ENCODE measurements around the gene CIP2A.
"Not testable (repeated sequence)": the region's sequence is repeated elsewhere in the genome, so short reads cannot be mapped to it uniquely, and the experiment has no call there.

Gene CIP2A

DNA sequence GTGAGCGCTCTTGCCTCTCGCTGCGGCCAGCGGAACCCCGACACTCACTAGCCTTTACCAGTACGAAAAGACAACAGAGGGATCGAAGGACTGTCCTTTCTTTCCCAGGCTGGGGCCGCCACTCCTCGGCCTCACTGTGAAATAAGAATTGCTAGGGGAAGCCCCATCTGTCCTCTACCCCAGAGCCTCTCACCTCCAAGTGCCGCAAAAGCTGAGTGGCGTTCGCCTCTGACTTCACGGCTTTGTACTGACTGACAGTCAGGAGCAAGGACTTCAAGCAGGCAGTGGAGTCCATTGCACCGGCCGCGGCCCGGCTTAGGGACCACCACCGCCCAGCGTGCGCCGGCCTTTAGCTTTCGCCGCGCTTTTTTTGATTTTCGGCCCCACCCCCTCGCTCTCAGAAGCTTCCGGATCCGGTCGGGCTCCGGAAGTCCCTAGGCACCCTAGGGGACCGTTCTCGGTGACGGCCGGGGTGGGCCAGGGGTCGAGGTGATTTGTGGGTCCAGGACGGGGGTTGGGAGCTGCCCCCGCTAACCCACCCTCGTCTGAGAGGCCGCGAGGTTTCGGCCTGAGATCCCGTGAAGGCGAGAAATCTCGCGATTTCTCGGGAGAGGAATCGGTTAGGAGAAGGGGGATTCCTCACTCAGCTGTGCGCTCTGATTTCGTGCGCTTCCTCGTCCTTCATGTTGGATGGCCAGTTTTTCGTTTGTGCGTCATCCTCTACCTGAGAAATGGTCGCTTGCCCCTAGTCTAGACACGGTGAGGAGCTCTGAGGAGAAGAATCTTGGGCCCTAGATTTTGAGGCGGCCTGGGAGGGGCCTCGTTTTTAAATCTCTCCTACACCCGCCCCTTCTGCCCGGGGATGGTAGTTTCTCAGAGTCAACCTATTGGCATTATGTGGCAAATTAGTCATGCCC, at the start of gene CIP2A, which contains the start of gene DZIP3:
Gene CIP2A (minus strand): TSS at position 358 of the 917 bp plus-strand sequence. CDS start 63 bp downstream, at position 295.
Gene DZIP3 (plus strand): TSS at position 642 of the 917 bp plus-strand sequence. CDS start 15,685 bp downstream, outside the sequence.
- peak; percentile 62 to 79 for DNase-seq

- DNase-seq = no peak
Measured at GRCh38 chr3:108629974-108630373, 40.7 kb upstream of the CIP2A start.

DNA sequence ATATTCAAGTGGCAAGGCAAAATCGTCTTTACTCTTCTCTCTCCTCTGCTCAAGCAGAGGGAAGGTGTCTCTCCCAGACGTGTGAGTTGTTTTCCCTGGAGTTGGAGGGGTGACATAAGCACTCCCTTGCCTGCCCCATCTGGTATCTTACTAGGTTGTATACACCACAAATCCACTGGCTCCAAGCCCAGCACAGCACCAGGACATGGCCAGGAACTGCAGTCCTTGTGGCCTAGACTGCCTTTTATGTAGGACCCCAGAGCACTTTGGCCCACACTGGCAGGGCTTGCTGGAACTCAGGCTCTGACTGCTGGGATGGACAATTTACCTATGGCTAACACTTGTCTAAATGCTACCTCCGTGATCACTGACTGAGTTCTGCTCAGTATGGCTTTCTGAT, 34.3 kb upstream of the CIP2A start:
- no peak for DNase-seq

GRCh38 chr3:108620250-108620649, 31.0 kb upstream of the CIP2A start:
- no peak for DNase-seq

DNA sequence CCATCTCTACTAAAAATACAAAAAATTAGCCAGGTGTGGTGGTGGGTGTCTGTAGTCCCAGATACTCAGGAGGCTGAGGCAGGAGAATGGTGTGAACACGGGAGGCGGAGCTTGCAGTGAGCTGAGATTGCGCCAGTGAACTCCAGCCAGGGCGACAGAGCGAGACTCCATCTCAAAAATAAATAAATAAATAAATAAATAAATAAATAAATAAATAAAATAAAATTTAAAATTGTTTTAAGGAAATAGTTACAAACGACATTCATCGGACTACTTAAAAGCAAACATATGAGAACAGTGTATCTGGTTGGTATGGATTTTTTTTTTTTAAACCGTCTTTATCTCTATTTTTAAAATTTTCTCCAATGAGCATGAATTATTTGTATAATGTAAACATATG, 26.9 kb upstream of the CIP2A start:
- not testable (repeated sequence) for DNase-seq

DNA sequence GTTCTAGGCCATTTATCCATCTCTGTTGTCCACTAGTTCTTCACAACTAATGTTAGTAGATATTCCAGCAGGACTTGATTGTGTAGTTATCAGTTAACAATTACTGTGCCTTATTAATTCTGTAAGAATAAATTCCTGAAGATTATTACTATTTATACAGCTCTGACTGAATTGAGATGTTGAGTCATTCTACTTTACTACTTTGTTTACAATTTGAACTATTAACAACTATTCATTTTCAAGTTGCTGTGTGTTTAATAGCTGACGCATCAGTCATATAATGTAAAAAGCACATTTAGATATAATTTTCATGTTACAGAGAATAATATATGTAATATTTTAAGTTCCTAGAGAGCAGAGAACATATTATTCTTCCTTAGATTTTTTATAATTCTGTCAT, 21.4 kb upstream of the CIP2A start:
- DNase-seq = no peak

DNA sequence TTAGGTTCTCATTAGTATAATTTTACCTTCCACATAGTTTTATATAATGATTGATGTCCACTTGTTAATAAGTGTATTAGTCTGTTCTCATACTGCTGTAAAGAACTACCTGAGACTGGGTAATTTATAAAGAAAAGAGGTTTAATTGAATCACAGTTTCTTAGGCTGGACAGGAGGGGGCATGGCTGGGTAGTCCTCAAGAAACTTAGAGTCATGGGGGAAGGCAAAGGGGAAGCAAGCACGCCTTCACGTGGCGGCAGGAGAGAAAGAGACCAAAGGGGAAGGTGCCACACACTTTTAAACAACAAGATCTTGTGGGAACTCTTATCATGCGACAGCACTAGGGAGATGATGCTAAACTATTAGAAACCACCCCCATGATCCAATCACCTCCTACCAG, 19.5 kb upstream of the CIP2A start:
- DNase-seq = no peak

DNA sequence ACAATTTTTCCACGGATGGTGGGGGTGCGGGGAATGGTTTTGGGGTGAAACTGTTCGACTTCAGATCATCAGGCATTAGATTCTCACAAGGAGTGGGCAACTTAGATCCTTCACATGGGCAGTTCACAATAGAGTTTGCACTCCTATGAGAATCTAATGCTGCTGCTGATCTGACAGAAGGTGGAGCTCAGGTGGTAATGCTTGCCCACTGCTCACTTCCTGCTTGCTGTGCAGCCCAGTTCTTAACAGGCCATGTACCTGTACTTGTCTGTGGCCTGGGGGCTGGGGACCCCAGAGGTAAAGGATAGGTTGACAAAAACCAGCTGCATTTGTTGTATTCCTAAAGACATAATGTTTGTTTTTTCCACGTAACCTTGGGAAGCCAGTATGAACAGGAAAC, 16.3 kb upstream of the CIP2A start:
- no peak for DNase-seq

- DNase-seq = no peak
Measured at GRCh38 chr3:108605028-108605427, 15.8 kb upstream of the CIP2A start.

GRCh38 chr3:108603691-108604090, 14.5 kb upstream of the CIP2A start:
- no peak for DNase-seq

GRCh38 chr3:108602935-108603294, 13.7 kb upstream of the CIP2A start:
- DNase-seq = no peak

GRCh38 chr3:108602249-108602934, 13.2 kb upstream of the CIP2A start:
- DNase-seq = peak in 1 of 2 donors; percentile 53

DNA sequence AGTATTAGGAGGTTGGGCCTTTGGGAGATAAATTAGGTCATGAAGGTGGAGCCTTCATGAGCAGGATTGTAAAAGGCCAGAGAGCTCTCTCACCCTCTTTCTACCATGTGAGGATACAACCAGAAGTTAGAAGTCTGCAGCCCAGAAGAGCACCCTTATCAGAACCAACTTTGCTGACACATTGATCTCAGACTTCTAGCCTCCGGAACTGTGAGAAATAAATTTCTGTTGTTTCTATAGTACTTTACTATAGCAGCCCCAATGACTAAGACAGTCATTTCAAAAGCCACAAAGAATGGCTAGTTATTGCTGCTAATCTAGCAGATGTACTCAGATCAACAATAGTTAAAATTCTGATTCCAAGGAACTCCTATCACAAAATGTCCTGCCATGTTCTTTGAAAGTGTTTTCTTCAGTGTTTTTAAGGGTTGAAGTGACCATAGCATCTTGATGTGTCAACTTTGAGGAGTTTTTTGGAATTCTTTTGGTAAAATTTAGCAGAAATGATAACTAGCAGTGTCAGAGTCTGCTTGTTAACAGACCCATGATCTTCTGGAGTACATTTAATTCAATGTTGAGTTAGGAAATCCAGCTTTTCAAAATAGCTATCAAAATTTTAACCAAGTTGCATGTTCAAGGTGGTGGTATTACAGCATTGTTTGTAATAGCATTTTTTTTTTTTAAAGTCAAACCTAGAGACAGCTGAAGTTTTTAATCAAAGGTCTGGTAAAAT, 10.6 kb upstream of the CIP2A start:
- no peak for DNase-seq

DNA sequence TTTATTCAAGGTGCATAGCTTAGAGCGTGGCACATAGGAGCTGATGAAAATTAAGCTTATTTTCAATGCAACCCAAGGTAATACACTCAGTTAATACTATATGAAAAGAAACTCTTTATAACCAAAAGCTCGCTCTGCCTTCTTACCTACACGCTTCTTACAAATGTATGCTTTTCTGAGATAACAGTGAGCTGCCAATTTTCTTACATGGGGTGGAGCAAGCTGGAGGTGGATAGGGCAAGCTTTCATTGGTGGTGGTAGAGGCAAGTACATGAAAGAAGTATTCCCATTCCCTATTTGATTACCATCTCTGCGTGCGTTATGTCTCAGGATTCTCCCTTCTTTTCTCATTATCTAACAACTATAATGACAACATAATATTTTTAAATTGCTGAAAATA, 9.1 kb upstream of the CIP2A start:
- DNase-seq = no peak

DNA sequence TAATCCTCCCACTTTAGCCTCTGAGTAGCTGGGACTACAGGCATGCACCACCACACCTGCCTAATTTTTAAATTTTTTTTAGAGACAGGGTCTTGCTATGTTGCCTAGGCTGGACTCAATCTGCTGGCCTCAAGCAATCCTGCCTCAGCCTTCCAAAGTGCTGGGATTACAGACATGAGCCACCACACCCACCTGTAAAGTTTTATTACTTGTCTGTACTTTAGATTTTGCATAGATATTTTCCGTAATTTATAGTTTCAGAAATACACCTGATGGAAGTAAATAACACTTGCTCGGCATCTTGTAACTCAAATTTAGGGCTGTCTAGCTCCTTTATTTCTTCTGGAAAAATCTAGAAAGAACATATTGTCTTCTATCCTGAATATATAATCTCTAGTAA, 6.1 kb upstream of the CIP2A start:
- no peak for DNase-seq

DNA sequence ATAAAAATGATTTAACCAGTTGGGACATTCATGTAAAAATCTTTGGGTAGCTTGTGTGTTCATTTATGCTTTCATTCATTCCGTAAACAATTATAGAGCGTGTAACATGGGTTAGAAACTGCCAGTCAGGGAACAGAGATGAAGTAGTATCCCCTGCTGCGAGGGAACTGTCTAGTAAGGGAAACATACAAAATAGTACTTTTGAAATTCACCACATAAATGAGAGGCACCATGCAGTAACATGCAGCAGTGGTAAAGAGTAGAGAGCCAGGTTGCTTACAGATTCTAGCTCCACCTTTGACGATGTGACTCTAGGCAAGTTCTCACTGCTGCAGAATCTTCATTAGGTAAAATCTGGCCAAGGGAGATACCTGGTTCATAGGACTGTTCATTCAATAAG, 1.2 kb upstream of the CIP2A start:
- no peak for DNase-seq

DNA sequence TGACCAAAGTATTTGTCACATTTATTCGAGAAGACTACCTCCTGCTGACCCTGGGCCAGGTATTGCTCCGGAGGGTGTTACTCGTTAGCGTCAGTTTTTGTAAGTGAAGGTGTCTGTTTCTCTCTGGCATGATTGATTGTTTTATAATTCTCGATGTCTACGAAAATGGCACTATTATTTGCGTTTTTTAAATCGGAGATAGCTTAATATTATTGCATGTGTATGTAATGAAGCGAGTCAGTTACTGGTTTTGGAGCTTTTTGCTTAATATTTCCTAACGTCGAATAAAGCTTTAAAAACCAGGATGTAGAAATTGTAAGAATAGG, 723 bp upstream of the CIP2A start:
- no peak for DNase-seq

GRCh38 chr3:108588601-108589000, 637 bp downstream of the CIP2A start:
- no peak for DNase-seq

DNA sequence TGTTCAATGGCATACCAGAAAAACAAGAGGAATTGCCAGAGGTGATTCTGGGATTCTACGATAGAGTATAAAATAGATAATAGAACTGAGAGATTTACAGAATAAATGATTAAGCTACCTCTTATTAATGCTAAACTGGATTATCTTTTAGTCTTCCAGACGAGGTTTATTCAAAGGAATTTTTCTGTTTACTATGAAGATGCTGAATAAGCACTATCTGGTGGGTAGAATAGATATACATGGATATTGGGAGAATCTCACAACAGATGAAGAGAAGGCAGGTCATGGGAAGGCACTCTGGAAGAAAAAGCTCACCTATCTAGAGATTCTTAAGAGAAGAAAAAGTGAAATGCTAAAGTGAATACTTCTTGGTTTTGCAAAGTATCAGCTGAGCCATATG, 11.2 kb downstream of the CIP2A start:
- DNase-seq = no peak

DNA sequence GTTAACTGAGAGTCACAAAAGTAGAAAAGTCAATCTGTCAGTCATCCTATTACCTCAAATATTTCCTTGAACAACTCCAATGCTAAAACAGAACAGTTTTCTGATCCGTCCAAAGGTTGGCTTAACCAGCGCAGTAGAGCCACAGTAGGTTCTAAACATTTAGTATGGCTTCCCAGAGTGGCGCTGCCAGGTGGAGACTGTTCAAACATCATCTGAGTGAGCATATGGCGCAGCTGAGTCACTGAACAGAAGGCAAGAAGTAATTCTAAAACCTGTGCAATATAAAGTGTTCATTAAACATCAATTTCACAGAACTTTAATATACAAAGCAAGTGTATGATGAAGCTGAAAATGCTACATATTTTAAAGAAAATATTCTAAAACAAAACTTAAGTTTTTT, 19.9 kb downstream of the CIP2A start:
- DNase-seq = no peak

- no peak for DNase-seq
Measured at GRCh38 chr3:108566599-108566998, 22.6 kb downstream of the CIP2A start.

GRCh38 chr3:108565506-108565905, 23.7 kb downstream of the CIP2A start:
- no peak for DNase-seq

DNA sequence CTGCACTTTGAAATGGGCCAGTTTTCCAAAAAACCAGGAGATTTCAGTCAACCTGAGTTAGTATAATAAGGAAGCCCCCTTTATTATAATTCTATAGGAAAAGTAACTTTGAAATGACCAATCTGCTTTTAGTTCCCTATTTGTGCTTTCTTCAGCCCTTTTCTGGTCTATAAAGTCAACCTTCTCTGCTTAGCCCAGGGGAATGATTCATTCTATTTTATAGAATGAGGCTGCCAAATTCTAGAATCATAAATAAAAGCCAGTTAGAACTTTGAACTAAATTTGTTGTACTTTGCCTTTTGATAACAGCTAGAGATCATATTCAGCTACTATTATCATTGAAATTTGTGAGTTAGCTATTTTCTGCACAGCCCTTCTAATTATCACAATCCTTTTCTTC, 24.7 kb downstream of the CIP2A start:
- no peak for DNase-seq

GRCh38 chr3:108562565-108562964, 26.7 kb downstream of the CIP2A start:
- no peak for DNase-seq

Data from hippocampal formation (tissue), 2 donors.